HG02973 (cell line): ENCODE measurements around the gene CCR2.
"Not testable (repeated sequence)": the region's sequence is repeated elsewhere in the genome, so short reads cannot be mapped to it uniquely, and the experiment has no call there.

Experiments used
- ATAC-seq: cut with Tn5 transposase; IDR thresholded peaks from one replicate; pipeline ENCODE4 v1.9.1; 2021; ENCODE audit warnings: moderate library complexity; ENCODE audit not compliant: unreplicated experiment

Gene CCR2

DNA sequence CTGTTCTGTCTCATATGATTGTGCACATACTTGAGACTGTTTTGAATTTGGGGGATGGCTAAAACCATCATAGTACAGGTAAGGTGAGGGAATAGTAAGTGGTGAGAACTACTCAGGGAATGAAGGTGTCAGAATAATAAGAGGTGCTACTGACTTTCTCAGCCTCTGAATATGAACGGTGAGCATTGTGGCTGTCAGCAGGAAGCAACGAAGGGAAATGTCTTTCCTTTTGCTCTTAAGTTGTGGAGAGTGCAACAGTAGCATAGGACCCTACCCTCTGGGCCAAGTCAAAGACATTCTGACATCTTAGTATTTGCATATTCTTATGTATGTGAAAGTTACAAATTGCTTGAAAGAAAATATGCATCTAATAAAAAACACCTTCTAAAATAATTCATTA is 21.9 kb downstream of the CCR2 start:
- ATAC-seq: no peak

DNA sequence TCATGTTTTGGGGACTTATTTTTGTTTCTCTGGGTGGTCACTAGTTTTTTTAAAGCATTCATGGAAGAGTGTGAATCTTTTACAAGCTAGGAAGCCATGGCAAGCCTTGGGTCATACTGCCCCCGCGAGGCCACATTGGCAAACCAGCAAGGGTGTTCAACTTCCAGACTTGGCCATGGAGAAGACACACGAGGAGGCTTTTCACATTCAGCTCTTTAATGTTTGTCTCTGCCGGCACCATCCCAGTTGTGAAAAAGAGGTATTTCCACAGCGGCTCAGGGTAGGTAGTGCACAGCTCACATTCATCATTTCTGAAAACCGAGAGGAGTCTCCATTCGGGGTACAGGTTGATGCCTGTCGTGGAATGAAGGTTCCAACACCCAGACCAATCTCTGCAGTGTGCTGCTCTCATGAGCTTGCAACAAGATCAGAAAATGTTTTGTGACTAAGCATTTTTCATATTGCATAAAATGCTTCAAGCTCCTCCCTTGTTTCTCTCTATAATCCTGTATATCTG is 24.6 kb downstream of the CCR2 start:
- no peak for ATAC-seq

DNA sequence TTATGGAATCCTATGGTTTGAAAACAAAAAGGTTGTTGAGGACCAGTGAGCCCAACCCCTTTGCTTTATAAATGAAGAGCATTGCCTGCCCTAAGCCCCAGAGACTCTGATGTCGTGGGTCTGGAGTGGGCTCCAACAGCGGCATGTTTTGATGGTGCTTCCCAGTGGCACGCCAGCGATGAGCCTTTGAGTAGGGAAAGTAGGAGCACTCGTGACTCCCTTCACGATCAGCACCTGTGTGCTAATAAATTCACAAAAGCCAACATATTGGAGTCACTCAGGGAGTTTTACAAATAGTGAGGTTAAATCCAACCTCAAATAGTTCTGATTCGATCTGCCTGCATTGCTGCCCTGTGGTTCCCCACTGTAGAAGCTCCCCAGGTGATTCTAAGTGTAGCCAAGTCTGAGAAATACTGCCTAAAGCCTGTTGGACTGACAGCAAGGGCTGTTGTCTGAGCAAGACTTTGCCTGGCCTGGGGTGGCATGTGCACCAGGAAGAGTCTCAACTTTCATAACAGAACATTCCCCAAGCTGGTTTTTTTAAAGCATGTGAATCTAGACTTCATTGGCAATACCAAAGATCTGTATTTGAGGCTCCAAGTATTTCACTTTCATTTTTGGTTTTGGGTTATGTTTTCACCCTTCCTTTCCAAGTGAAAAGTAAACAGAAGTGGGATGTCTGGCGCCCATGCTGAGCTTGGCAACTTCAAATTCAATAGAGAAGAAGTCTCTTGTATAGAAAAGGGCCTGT is 26.7 kb downstream of the CCR2 start:
- no peak for ATAC-seq

DNA sequence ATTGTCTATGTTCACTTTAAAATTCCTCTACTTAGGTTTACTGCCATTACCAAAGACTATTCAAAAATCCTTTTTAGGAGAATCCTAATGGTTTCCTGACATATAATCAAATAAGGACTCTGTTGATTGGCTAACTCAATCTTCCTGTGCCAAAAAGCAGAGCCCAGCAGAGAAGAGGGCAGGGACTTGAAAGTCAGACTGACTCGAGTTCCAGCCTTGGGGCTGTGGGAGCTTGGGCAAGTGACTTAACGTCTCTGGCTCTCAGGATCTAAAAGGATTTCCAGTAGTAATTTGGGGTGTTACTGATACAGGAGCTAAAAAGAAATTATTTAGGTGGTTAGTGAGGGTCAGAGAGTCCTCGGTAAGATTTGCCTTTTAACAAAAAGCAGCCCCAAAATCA is 27.7 kb downstream of the CCR2 start:
- no peak for ATAC-seq

DNA sequence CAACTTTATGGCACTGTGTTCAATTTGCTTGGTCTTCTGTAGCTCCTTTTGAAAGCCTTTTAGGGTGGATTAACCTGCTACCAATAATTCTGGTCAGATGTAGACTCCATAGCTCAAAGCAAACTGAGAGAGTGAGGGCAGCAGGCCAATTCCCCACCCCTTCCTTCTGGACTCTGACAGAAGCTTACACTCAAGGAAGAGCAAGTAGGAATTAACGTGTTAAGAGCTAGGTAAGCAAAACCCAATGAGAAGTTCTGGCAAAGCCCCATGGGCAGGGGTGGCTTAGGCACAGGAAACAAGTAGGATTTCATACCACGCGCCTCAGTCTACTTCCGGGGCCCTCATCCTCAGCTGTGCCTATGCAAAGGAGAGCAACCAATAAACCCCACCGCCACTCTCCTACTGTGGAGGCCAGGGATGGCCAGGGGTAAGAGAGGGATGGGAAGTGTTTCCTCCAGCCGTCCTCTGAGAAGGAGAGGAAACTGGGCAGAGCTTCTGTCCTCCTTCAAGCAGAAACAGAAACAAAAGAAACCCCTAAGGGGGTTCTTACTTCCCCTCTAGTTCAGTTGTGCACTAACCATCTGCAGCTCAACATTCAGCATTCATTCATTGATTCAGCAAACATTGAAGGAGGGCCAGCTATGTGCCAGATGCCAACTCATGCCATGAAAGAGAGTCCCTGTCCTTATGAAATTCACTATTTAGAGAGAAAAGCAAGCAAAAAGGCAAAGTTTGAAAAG is 29.5 kb downstream of the CCR2 start:
- no peak for ATAC-seq

DNA sequence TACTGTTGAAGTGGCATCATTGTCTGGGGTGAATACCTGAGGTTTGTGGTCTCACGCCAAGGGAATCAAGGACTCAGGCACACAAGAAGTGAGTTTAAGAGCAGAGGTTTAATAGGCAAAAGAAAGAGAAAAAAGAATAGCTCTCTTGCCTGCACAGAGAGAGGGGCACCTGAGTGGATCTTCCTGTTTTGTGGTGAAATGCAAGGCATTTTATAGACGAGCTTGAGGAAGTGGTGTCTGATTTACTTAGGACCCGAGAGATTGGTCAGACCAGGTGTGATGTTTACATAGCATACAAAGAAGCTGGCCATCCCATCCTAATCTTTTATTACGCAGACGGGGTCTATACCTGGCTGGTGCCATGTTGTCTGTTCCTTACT is 30.0 kb downstream of the CCR2 start:
- no peak for ATAC-seq

DNA sequence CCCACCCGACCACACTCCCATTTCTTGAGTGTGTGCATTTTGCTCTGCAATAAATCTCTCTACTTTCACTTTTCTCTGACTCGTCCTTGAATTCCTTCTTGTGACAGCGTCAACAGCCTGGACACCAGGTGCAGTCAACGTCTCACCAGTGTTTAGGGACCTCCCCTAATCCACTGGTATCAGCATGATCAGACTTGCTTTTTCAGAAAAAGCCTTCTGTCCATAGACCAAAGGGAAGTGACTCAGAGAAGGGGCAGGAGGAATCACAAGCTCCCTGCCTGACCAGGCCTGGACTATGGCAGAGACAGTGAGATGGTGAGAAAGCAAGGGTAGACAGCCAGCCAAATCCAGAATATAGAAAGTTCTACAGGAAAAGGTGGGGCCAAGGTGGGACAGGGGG is 32.3 kb downstream of the CCR2 start:
- ATAC-seq: no peak

DNA sequence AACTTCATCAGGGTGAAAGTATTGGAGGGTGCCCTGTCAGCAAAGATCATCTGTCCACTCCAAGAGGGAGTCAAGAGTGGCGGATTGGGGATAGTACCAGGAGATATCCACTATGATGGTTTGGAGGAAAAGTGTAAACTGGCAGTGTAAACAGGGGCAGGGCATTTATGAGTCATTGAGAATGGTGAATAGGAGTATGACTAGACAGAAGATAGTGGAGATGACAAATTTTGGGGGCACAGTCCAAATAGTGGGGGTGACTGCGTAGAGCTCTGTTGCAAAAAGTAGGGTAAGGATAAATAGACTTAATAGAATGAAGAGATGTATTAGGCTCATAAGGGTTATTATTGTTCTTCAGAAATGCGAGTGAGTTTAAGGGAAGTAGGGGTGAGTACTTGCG is 34.9 kb downstream of the CCR2 start:
- not testable (repeated sequence) for ATAC-seq

DNA sequence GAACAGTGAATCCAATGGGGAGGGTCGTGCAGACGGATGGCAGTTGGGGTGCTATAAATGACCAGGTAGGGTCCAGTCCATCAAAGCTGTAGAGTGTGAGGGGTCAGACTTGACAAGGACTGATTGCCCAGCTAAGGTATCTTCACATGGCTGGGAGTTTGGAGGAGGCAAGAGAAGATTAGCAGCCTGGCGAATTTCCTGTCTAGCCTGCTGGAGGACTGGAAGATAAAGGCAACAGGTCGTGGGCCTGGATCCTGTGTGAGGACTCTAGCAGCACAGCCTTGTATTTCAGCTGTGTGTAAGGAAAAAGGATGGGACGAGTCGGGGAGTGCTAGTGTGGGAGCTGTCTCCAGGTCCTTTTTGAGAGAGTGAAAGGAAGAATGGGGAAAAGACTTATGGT is 35.4 kb downstream of the CCR2 start:
- no peak for ATAC-seq

DNA sequence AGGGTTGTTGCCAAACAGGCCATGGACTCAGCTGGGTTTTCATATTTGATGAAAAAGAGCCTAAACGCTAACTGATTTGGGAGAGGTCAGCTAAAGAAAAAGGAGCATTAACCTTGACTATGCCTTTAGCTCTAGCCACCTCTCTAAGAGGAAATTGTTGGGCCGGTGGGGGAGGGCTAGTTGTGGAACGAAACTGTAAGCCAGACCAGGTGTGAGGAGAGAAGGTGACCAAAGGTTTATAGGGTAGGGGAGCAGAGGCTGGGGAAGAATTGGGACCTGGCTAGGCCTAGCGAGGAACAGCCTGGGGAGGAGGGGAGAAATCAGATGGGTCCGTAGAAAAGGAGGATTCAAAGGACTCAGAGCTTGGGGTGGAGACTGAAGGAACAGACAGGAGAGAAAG is 37.6 kb downstream of the CCR2 start:
- not testable (repeated sequence) for ATAC-seq

DNA sequence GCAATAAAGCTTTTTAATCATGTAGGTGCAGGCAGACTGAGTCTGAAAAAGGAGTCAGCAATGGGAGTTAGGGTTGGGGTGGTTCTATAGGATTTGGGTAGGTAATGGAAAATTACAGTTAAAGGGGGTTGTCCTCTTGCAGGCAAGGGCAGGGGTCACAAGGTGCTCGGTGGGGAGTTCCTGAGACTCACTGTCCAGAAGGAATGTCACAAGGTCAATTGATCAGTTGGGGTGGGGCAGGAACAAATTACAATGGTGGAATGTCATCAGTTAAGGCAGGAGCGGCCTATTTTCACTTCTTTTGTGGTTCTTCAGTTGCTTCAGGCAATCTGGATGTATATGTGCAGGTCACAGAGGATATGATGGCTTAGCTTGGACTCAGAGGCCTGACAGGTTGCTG is 39.1 kb downstream of the CCR2 start:
- ATAC-seq: no peak

DNA sequence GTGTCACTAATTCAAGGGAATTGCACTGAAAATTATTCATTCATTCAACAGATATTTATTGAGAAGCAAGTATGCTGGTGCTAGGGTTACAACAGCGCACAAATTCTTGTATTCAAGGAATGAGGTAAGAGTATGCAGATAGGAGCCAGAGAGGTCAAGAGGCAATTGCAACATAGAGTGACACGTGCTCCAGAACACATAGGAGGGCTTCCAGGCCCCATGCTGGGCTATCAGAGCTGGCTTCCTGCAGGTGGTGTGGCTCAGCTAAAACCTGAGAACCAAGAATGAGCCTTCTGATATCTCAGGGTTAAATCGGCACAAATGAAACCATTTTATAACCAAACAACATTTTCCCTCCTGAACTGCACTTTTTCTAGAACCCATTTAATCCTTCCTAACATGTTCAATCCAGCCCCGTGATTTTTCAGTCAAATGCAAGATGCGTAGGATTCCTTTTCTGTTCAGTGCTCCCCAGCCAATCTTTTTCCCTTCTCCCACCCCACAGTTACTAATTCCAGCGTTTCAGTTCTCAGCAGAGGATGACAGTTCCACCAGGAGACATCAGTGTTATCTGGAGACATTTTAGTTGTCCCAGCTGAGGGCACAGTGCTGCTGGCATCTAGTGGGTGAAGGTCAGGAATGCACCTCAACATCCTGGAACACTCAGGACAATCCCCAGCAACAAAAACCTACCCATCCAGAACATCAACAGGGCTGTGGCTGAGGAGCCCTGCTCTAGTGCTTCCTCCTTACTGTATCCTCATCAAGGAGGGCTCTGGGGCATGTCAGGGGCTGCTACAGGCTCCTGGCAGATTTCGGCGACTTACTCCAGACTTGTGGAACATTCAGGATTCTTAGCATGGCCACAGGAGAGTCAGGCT is 39.9 kb downstream of the CCR2 start:
- no peak for ATAC-seq

DNA sequence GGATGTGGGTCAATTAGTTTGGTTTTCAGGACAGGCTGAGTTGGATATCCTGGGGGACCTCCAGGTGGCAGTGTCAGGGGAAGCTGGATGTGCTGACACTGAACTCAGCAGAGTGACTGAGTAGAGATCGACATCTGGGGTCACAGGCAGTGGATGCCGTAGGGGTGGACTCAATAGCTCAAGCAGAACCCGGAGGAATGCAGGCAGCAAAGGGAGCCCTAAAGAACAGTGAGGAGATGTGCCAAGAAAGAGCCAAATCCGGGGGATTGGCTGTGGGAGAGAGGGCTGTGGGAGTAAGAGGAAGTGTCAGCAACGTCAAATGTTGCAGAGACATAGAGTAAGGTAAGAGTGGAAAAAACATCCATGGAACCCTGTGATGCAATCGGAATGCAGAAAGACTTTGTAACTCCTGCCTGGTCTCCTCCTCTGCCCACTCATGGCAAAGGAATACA is 41.3 kb downstream of the CCR2 start:
- no peak for ATAC-seq

DNA sequence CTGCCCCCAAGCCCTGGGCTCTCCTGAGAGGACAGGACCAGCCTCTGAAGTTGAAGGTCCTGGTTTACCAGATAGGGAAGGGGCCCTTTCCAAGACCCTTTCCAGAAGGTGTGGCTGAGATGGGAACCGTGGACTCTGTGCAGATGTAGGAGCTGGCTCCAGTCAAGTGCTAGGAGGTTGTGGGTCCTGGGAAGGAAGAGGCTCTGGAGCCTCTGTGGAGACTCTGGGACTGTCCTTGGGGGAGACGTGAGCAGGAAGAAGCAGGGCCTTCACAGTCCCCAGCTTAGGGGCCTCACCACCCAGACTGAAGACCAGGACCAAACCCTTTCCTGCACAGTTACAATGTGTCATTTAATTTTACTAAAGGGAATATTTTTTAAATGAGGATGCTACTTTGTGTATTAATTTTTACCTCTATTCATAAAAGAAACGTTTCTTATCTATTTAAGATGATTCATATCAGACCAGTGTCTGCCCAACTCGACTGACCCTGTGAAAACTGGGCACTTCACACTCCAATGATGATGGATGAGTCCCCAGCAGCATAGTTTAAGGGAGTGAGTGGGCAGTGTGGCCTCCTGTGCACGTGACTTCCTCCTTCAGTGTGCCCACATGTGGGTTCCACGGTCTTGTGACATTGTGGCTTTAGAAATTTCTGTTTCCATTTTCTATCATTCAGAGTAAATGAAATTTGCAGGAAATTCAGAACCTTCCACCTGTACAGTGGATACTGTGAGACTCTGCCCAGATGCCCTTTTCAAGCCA is 42.0 kb downstream of the CCR2 start:
- no peak for ATAC-seq

DNA sequence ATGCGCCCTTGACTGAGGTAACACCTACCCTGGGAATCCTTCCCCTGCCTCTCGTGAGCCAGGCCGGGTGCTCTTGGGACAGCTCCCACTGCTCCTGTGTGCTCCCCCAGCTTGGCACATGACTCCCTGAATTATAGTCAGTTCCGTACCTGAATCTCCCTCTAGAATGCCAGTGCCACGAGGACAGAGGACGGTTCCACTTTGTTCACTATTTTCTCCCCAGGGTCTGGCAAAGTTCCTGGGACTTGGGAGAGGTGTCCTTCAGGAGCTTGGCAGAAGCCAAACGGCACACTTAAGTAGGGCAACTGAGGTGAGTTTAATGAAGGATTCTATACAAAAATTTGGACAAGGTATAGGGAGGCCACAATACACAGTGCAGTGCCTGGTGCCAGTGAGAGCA is 43.2 kb downstream of the CCR2 start:
- no peak for ATAC-seq

DNA sequence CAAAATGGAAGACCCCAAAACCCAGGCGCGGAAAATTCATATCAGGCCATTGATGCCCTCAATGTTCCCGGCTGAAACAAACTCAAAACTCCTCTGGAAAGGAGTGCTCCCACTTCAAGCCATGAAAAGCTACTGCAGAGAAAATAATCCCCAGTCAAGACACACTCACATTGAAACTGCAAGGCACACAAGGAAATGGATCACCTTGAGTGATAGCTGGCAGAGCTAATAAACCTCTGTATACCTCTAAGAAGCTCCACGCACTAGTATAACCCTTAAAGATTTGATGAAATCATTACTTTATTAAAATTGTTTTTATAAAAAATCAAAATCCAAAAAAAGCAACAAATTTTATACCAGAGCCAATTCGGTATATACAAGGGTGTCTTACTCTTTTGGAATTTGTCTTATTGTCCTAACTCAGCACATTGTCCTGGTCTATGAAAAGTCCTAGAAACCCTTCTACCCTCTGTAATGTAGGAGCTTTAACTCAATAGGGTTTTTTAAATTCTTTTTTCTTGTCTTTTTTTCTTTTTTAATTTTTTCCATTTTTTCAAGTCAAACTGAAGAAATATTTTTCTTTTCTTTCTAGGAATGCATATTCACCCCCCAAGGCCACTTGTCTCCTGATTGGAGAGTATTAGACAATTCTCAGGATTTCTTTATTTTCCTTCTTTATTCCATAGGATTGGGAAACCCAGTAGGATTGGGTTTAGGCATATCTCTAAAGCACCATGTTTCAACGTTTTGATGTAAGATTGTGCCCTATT is 44.5 kb downstream of the CCR2 start:
- no peak for ATAC-seq

DNA sequence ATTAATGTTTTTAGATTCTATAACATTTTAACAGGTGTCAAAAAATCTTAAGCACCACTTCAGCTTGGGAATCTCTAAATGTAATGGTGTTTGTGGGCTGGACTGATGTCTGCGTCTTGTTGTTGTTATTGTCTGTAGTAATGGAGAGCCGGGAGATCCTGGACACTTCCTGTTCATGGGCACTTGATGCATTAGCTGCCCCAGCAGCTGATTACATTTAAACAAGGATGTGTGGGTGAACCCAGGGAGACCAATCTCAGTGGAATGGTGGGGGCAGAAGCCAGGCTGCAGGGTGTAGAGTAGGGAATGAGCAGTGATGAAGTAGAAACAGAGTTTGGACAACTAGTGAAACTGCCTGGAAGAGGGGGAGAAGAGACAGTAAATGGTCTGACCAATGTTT is 45.2 kb downstream of the CCR2 start:
- ATAC-seq: no peak

DNA sequence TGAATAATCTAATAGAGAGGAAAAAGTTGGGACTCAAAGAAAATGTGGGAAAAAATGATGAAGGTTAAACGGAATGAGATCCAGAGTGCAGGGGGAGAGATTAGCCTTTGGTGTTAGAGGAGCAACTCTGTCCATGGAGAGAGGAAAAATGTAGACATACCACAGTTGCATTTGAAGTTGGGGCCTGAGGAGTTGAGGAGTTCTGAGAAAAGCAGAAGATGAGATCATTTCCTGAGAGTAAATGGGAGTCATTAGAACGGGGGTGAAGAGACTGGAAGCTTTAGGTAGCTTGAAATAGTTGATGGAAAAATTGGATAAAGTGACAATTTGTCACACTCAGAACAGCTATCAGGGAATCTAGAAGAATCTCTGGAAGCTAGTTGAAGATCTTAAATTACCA is 45.6 kb downstream of the CCR2 start:
- ATAC-seq: no peak

DNA sequence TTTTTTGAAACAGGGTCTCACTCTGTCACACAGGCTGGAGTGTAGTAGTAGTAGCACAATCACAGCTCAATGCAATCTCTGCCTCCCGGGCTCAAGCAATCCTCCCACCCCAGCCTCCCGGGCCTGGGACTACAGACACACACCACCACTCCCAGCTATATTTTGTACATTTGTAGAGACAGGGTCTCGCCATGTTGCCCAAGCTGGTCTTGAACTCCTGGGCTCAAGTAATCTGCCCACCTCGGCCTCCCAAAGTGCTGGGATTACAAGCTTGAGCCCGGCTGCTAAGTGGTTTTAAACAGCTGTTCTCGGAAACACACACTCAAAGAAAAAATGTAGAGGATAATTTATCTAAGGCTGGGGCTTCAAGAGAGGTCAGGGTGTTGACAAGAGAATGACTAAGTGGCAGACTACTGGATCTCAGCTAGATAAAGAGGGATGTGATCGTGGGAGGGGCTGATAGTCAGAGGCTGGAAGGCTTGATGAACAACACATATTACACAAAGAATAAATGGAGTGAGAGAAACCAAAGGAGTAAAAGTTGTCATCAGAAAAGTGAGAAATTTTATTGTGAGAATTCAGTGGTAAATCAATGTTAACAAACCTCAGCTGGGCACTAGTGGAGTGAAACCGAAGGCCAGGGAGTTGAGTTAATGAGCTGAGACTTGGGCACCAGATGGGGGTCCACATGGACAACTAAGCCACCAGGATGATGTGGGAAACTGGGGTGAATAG is 46.3 kb downstream of the CCR2 start:
- no peak for ATAC-seq
